Sigmoid colon (tissue), 7 donors: Measurements from ENCODE around the gene SERPINA5. TPM values are rescaled to one million over a fixed set of nuclear protein-coding genes. Genes with fewer than 3 reads are reported as not detected.

Experiments
- DNase-seq: peaks from one replicate; pipeline ENCODE4 v3.0.0-alpha.2; 2019
- H3K27ac ChIP-seq, 4 donors: fragments of 200-600 bp; sonication (generic); one replicate each; pipeline ENCODE4 v1.5.1; 2016 to 2019; ENCODE audit warnings: mild to moderate bottlenecking in 1 of 4
- H3K27me3 ChIP-seq, 3 donors: fragments of 200-600 bp; sonication (generic); one replicate each; pipeline ENCODE4 v1.5.1; 2019; ENCODE audit warnings: mild to moderate bottlenecking in 1 of 3
- H3K36me3 ChIP-seq, 4 donors: fragments of 200-600 bp; sonication (generic); one replicate each; pipeline ENCODE4 v1.5.1; 2016 to 2019
- H3K4me1 ChIP-seq, 4 donors: fragments of 200-600 bp; sonication (generic); one replicate each; pipeline ENCODE4 v1.5.1; 2017 to 2019
- H3K4me3 ChIP-seq, 4 donors: fragments of 200-600 bp; sonication (generic); one replicate each; pipeline ENCODE4 v1.5.1; 2017 to 2019; ENCODE audit warnings: mild to moderate bottlenecking in 2 of 4, moderate library complexity in 1 of 4
- H3K9me3 ChIP-seq, 4 donors: fragments of 200-600 bp in 3 of 4; sonication (generic) in 3 of 4; one replicate each; pipeline versions ENCODE4 v1.5.1 to v1.6.1; 2013 to 2019
- CTCF ChIP-seq, 4 experiments: fragments of 450-650 bp in 3 of 4; fragments of 200-600 bp in 1 of 4; IDR thresholded peaks; one replicate each; pipeline ENCODE4 v1.5.1; 2016 to 2019; ENCODE audit warnings: antibody characterized with exemption in 4 of 4, mild to moderate bottlenecking in 3 of 4, moderate library complexity in 2 of 4
- EP300 ChIP-seq, 4 donors: sonication (generic); formaldehyde crosslinking; IDR thresholded peaks; one replicate each; pipeline ENCODE4 v1.6.1; 2017; ENCODE audit warnings: antibody characterized with exemption in 4 of 4
- POLR2A ChIP-seq, 2 donors: fragments of 450-650 bp; IDR thresholded peaks; one replicate each; pipeline ENCODE4 v1.6.1; 2016; ENCODE audit warnings: antibody characterized with exemption in 2 of 2, mild to moderate bottlenecking in 2 of 2, moderate library complexity in 2 of 2
- POLR2AphosphoS5 ChIP-seq, 4 donors: sonication (generic); formaldehyde crosslinking; IDR thresholded peaks; one replicate each; pipeline ENCODE4 v1.6.1; 2017; ENCODE audit warnings: antibody characterized with exemption in 4 of 4
- WGBS, 2 donors: extraction: QIAGEN DNeasy Blood & Tissue Kit; methylation state at CpG; one replicate each; pipeline ENCODE4 v1.1.7; 2013; 5-methylcytosine and 5-hydroxymethylcytosine counted together
- intact Hi-C: fragments of 100-400 bp; cut with DNase I; formaldehyde crosslinking; loops from one replicate; pipeline ENCODE4 v1.15.1; 2023
- polyA plus RNA-seq, 3 donors: library from polyadenylated mRNA; stranded (reverse); fragments of 200-250 nt; gene quantifications; one replicate each; pipeline ENCODE4 v1.2.3, GENCODE V29; 2013
- total RNA-seq, 4 donors: library from RNA; depleted of rRNA; stranded (reverse); fragments of >200 nt; gene quantifications; one replicate each; pipeline ENCODE4 v1.1.0, GENCODE V29; 2016
- donor health status: healthy with polysubstance abuse.
- donor health status: Bipolar disorder and iron deficiency.
- donor health status: healthy.

Gene SERPINA5
- total and polyA plus RNA-seq, 7 donors, result 0.69 to 9.3 (median 3.2) TPM; not detected in 1

GRCh38 chr14:94538070-94538740, 43.0 kb upstream of the SERPINA5 start:
- intact Hi-C loops, result no loop called here
- Histone ChIP-seq H3K27me3 (no peaks in the 10 kb centered on the region), H3K27ac (no peak overlapping the region), H3K4me1 (no peaks in the 10 kb centered on the region), H3K36me3 (no peaks in the 10 kb centered on the region), H3K9me3 (peaks cover 0 to 2% (median 0%) of the 10 kb centered on the region in 4 donors), H3K4me3 (no peak overlapping the region)
- TF ChIP-seq POLR2AphosphoS5 (IDR thresholded peaks at IDR 0.05) (no peak), POLR2A (IDR thresholded peaks at IDR 0.05) (no peak), EP300 (IDR thresholded peaks at IDR 0.05) (no peak), CTCF (IDR thresholded peaks at IDR 0.05) (no peak)
- DNase-seq, result no peak
- 82 to 84% methylated on average over 6 of the region's 6 CpGs for WGBS, 2 donors

- WGBS, 2 donors, result 73 to 82% methylated on average over 7 of the region's 7 CpGs
- no peaks in the 10 kb centered on the region for H3K9me3 ChIP-seq
- no peaks in the 10 kb centered on the region for H3K36me3 ChIP-seq
- no peak for DNase-seq
- H3K27me3 ChIP-seq, result peaks cover 0 to 4% (median 0%) of the 10 kb centered on the region in 3 donors
- no peak overlapping the region for H3K4me3 ChIP-seq
- TF ChIP-seq POLR2AphosphoS5 (IDR thresholded peaks at IDR 0.05), result no peak
- no peak for TF ChIP-seq EP300 (IDR thresholded peaks at IDR 0.05)
- no peak for TF ChIP-seq POLR2A (IDR thresholded peaks at IDR 0.05)
- TF ChIP-seq CTCF (IDR thresholded peaks at IDR 0.05), result no peak
- intact Hi-C loops, result no loop called here
- H3K27ac ChIP-seq, result no peak overlapping the region
- no peaks in the 10 kb centered on the region for H3K4me1 ChIP-seq
Observed at GRCh38 chr14:94539181-94539580, 42.0 kb upstream of the SERPINA5 start.

GRCh38 chr14:94540031-94540794, 41.0 kb upstream of the SERPINA5 start:
- Histone ChIP-seq H3K4me3 (no peak overlapping the region), H3K27ac (no peak overlapping the region), H3K9me3 (no peaks in the 10 kb centered on the region), H3K4me1 (no peaks in the 10 kb centered on the region), H3K36me3 (no peaks in the 10 kb centered on the region), H3K27me3 (peaks cover 0 to 7% (median 5%) of the 10 kb centered on the region in 3 donors)
- DNase-seq, result no peak
- 31 to 42% methylated on average over 13 of the region's 13 CpGs for WGBS, 2 donors
- intact Hi-C loops, result no loop called here
- TF ChIP-seq POLR2A (IDR thresholded peaks at IDR 0.05) (no peak), EP300 (IDR thresholded peaks at IDR 0.05) (no peak), POLR2AphosphoS5 (IDR thresholded peaks at IDR 0.05) (no peak), CTCF (IDR thresholded peaks at IDR 0.05) (no peak)

GRCh38 chr14:94541234-94541975, 39.8 kb upstream of the SERPINA5 start:
- Histone ChIP-seq H3K27ac (no peak overlapping the region), H3K9me3 (no peaks in the 10 kb centered on the region), H3K27me3 (peaks cover 0 to 15% (median 5%) of the 10 kb centered on the region in 3 donors), H3K36me3 (no peaks in the 10 kb centered on the region), H3K4me1 (no peaks in the 10 kb centered on the region), H3K4me3 (no peak overlapping the region)
- no peak for DNase-seq
- 83 to 85% methylated on average over 9 of the region's 9 CpGs for WGBS, 2 donors
- no peak for TF ChIP-seq POLR2A (IDR thresholded peaks at IDR 0.05)
- no peak for TF ChIP-seq POLR2AphosphoS5 (IDR thresholded peaks at IDR 0.05)
- TF ChIP-seq CTCF (IDR thresholded peaks at IDR 0.05), result no peak
- TF ChIP-seq EP300 (IDR thresholded peaks at IDR 0.05), result no peak
- intact Hi-C loops, result no loop called here
